ENCODE data around the gene LGALS12.

Gene LGALS12, protein sequence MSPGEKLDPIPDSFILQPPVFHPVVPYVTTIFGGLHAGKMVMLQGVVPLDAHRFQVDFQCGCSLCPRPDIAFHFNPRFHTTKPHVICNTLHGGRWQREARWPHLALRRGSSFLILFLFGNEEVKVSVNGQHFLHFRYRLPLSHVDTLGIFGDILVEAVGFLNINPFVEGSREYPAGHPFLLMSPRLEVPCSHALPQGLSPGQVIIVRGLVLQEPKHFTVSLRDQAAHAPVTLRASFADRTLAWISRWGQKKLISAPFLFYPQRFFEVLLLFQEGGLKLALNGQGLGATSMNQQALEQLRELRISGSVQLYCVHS

DNA sequence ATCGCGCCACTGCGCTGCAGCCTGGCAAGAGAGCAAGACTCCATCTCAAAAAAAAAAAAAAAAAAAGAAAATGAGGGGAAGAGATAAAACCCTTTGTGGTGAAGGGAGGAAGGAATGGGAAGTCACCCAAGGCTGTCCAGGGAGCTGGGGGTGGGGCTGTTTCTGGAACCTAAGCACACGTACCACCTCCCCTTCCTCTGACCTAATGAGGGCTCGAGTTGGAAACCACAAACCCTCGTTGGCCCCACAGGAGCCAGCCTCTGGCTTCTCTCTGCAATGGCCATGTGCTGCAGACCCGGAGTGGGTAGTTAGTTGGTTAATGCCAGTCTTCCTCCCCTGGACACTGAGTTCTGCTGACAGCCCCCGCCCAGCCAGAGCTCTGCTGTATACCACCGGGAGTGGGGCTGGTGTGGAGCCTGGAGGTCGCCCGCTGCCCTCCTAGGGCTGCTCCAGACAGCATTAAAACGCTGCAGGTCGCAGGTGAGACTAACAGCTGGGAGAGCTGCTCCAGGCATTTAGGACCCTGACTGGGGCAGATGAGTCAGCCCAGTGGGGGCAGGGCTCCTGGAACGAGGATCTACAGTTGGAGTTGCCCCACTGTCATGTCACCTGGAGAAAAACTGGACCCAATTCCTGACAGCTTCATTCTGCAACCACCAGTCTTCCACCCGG, at the start of gene LGALS12:
LGALS12 (plus strand) TSS at position 228 of the 672 bp plus-strand sequence; CDS start at position 603, 375 bp downstream.
- no peak for TF ChIP-seq Cebpa-rat (IDR thresholded peaks at IDR 0.05)
- peaks cover 0 to 15% (median 0%) of the 10 kb centered on the region in 11 experiments; a peak in 3 of 22 replicates for H4K20me1 ChIP-seq
- no peaks in the 10 kb centered on the region for H3K36me3 ChIP-seq
- H3K27me3 ChIP-seq: peaks cover 0 to 6% (median 0%) of the 10 kb centered on the region in 11 experiments; a peak in 1 of 22 replicates
- peaks cover 65 to 79% (median 71%) of the 10 kb centered on the region in 10 experiments for H3K4me1 ChIP-seq
- peak within 1 kb of the TSS in 8 of 11 experiments; percentile 8 to 70 (median 43); a peak in 14 of 22 replicates for H3K27ac ChIP-seq
- peak within 1 kb of the TSS; percentile 82 to 96 (median 88) for H3K4me2 ChIP-seq
- H3K4me3 ChIP-seq: peak within 1 kb of the TSS in 8 of 10 experiments; percentile 9 to 47 (median 33); a peak in 11 of 20 replicates
- peak within 1 kb of the TSS in 8 of 11 experiments; percentile 0 to 51 (median 25); a peak in 9 of 22 replicates for H3K9ac ChIP-seq
- H3K9me3 ChIP-seq (replicated peaks in 1 of 11): peaks cover 4 to 14% (median 11%) of the 10 kb centered on the region in 11 experiments

DNA sequence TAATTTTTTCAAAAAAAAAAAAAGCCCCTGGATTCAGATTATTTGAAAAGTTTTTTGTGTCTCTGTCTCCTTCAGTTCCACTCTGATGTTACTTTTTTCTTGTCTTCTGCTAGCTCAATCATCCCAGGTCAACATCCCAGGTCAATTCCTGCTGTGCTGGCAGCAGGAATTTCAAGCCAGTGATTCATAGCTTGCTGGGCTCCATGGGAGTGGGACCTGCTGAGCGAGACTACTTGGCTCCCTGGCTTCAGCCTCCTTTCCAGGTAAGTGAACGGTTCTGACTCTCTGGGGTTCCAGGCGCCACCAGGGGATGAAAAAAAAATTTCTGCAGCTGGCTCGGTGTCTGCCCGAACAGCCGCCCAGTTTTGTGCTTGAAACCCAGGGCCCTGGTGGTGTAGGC, 46.3 kb upstream of the LGALS12 start:
- no peaks in the 10 kb centered on the region for H4K20me1 ChIP-seq
- no peak overlapping the region for H3K4me3 ChIP-seq
- no peaks in the 10 kb centered on the region for H3K9me3 ChIP-seq (replicated peaks in 1 of 11)
- H3K4me2 ChIP-seq: no peak overlapping the region
- TF ChIP-seq Cebpa-rat (IDR thresholded peaks at IDR 0.05): no peak
- no peak overlapping the region for H3K27ac ChIP-seq
- no peak overlapping the region for H3K9ac ChIP-seq
- no peaks in the 10 kb centered on the region for H3K36me3 ChIP-seq
- H3K27me3 ChIP-seq: no peaks in the 10 kb centered on the region
- peaks cover 0 to 4% (median 0%) of the 10 kb centered on the region in 10 experiments; a peak in 1 of 20 replicates for H3K4me1 ChIP-seq

DNA sequence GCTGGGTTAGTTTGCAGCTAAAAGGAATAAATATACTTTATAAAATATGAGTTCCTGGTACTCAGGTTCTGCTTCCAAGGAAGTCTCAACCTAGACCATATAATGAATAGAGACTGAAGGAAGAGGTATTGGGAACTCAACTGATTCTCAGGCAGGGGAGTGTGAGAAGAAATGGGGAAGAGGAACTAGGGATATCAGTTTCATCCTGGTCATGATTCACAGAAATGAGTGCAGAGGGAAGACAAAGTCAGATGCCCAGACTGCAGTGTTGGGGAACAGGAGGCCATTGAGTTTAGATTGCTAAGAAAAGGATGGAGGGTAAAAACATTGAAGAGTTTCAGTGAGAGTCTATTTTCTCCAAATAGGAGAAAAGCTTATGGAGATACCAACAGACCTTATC, 43.7 kb upstream of the LGALS12 start:
- Histone ChIP-seq H3K27me3 (no peaks in the 10 kb centered on the region), H3K4me1 (peaks cover 0 to 4% (median 0%) of the 10 kb centered on the region in 10 experiments; a peak in 1 of 20 replicates), H4K20me1 (no peaks in the 10 kb centered on the region), H3K4me2 (peak overlapping the region in 1 of 11 experiments; percentile 7; a peak in 1 of 22 replicates), H3K36me3 (no peaks in the 10 kb centered on the region), H3K9ac (no peak overlapping the region), H3K27ac (no peak overlapping the region), H3K4me3 (no peak overlapping the region), H3K9me3 (replicated peaks in 1 of 11) (peaks cover 0 to 6% (median 0%) of the 10 kb centered on the region in 11 experiments; a peak in 4 of 22 replicates)
- TF ChIP-seq Cebpa-rat (IDR thresholded peaks at IDR 0.05): no peak

DNA sequence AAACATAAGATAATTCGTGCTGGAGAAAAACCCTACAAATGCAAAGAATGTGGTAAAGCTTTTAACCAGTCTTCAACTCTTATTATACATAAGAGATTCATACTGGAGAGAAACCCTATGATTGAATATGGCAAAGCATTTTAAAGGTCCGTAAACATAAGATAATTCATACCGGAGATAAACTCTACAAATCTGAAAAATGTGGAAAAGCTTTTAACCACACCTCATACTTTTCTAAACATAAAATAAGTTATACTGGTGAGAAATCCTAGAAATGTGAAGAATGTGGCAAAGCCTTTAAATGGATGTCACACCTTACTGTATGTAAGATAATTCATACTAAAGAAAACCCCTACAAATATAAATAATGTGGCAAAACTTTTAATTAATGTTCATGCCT, 35.6 kb upstream of the LGALS12 start:
- no peaks in the 10 kb centered on the region for H3K36me3 ChIP-seq
- H3K9me3 ChIP-seq (replicated peaks in 1 of 11): peaks cover 19 to 63% (median 37%) of the 10 kb centered on the region in 11 experiments

DNA sequence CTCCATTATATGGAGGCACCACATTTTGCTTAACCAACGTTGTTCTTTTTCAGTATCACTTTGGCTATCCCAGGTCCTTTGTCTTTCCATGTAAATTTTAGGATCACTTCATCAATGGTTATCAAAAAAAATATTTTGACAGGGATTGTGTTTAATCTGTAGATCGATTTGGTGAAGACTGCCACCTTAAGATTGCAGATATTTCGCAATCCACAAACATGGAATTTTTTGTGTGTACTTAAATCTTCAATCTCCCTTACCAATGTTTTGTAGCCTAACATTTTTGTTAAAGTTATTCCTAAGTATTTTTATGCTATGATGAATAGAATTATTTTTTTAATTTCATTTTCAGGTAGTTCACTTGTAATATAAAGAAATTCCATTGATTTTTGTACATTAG, 33.5 kb upstream of the LGALS12 start:
- no peak overlapping the region for H3K9ac ChIP-seq
- no peak overlapping the region for H3K4me3 ChIP-seq
- H3K36me3 ChIP-seq: no peaks in the 10 kb centered on the region
- H3K9me3 ChIP-seq (replicated peaks in 1 of 11): peaks cover 31 to 77% (median 53%) of the 10 kb centered on the region in 11 experiments
- TF ChIP-seq Cebpa-rat (IDR thresholded peaks at IDR 0.05): peak in 6 of 11 experiments; percentile 37 to 88 (median 47); a peak in 7 of 22 replicates
- no peak overlapping the region for H3K4me2 ChIP-seq
- H3K4me1 ChIP-seq: no peaks in the 10 kb centered on the region
- H3K27me3 ChIP-seq: no peaks in the 10 kb centered on the region
- no peak overlapping the region for H3K27ac ChIP-seq
- no peaks in the 10 kb centered on the region for H4K20me1 ChIP-seq

More for the DNA sequence above, 35.6 kb upstream of the LGALS12 start:
- H3K27ac ChIP-seq: no peak overlapping the region
- TF ChIP-seq Cebpa-rat (IDR thresholded peaks at IDR 0.05): no peak
- H4K20me1 ChIP-seq: no peaks in the 10 kb centered on the region
- H3K27me3 ChIP-seq: no peaks in the 10 kb centered on the region
- no peak overlapping the region for H3K9ac ChIP-seq
- H3K4me2 ChIP-seq: no peak overlapping the region
- H3K4me1 ChIP-seq: no peaks in the 10 kb centered on the region
- no peak overlapping the region for H3K4me3 ChIP-seq

DNA sequence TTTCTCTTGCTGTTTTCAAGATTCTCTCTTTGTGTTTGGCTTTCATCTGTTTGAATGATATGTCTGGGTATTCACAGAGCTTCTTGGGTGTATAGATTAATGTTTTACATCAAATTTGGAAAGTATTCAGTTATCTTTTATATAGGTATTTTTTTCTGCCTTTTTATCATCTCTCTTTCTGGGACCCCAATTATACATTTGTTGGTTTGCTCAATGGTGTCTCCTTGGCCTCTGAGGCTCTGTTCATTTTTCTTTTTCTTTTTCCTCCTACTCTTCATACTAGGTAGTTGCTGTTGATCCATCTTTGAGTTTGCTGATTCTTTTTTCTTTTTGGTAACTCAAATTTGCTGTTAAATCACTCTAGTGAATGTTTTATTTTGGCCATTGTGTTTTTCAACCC, 29.3 kb upstream of the LGALS12 start:
- Histone ChIP-seq H4K20me1 (no peaks in the 10 kb centered on the region), H3K4me3 (no peak overlapping the region), H3K27me3 (no peaks in the 10 kb centered on the region), H3K9ac (no peak overlapping the region), H3K4me1 (no peaks in the 10 kb centered on the region), H3K36me3 (no peaks in the 10 kb centered on the region), H3K4me2 (no peak overlapping the region), H3K9me3 (replicated peaks in 1 of 11) (peaks cover 20 to 37% (median 24%) of the 10 kb centered on the region in 11 experiments), H3K27ac (no peak overlapping the region)
- TF ChIP-seq Cebpa-rat (IDR thresholded peaks at IDR 0.05): no peak

DNA sequence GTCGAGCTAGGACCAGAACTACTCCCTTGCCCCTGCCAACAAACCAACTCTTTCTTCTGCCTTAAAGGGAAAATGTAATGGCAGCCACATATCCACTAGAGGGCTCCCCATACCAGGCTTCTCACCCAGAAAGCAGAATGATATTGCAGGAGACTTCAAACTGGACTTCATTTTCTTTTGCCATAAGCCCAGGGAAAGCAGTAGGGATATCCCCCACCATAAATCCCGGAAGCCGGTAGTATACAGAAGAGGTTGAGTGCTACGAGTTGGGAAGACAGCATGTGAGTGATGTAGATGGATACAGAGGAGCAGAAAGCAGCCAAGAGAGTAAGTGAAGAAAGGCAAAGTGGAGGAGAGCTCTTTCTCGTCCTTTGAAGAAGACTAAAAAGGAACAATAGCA, 27.0 kb upstream of the LGALS12 start:
- no peaks in the 10 kb centered on the region for H3K4me1 ChIP-seq
- no peaks in the 10 kb centered on the region for H3K27me3 ChIP-seq
- H3K9me3 ChIP-seq (replicated peaks in 1 of 11): peaks cover 15 to 26% (median 17%) of the 10 kb centered on the region in 11 experiments
- TF ChIP-seq Cebpa-rat (IDR thresholded peaks at IDR 0.05): no peak
- H3K4me2 ChIP-seq: no peak overlapping the region
- H3K36me3 ChIP-seq: no peaks in the 10 kb centered on the region
- no peak overlapping the region for H3K4me3 ChIP-seq
- no peaks in the 10 kb centered on the region for H4K20me1 ChIP-seq
- H3K9ac ChIP-seq: no peak overlapping the region
- no peak overlapping the region for H3K27ac ChIP-seq

DNA sequence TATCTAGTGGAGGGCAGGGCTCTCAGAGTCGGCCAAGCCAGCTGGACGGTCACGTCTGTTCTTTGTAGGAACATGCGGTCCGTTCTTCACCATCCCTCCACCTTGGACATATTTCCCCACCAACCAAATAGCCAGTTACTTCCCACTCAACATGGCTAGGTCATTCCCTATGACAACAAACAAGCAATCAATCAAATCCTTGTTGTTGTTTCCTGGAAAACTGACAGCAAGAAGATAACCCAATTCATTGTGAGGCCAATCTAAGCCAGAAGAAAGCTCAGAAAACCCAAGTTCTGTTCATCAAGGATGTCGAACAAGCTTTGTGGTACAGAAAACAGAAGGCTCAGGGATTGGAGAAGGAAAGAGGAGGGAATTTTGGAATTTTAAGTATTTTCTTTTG, 25.8 kb upstream of the LGALS12 start:
- H3K4me2 ChIP-seq: no peak overlapping the region
- no peak overlapping the region for H3K27ac ChIP-seq
- no peak overlapping the region for H3K9ac ChIP-seq
- H3K27me3 ChIP-seq: no peaks in the 10 kb centered on the region
- H3K9me3 ChIP-seq (replicated peaks in 1 of 11): peaks cover 22 to 37% (median 28%) of the 10 kb centered on the region in 11 experiments
- TF ChIP-seq Cebpa-rat (IDR thresholded peaks at IDR 0.05): no peak
- no peak overlapping the region for H3K4me3 ChIP-seq
- H3K4me1 ChIP-seq: no peaks in the 10 kb centered on the region
- H4K20me1 ChIP-seq: no peaks in the 10 kb centered on the region
- H3K36me3 ChIP-seq: no peaks in the 10 kb centered on the region

DNA sequence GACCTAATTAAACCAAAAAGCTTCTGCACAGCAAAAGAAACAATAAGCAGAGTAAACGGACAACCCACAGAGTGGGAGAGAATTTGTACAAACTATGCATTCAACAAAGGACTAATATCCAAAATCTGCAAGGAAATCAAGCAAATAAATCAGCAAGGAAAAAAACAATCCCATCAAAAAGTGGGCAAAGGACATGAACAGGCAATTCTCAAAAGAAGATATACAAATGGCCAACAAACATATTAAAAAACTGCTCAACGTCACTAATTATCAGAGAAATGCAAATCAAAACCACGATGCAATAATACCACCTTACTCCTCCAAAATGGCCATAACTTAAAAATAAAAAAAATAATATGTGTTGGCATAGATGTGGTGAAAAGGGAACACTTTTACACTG, 20.1 kb upstream of the LGALS12 start:
- H3K9me3 ChIP-seq (replicated peaks in 1 of 11): peaks cover 28 to 43% (median 34%) of the 10 kb centered on the region in 11 experiments
- no peak overlapping the region for H3K4me3 ChIP-seq
- no peak for TF ChIP-seq Cebpa-rat (IDR thresholded peaks at IDR 0.05)
- no peaks in the 10 kb centered on the region for H4K20me1 ChIP-seq
- no peak overlapping the region for H3K27ac ChIP-seq
- no peak overlapping the region for H3K4me2 ChIP-seq
- H3K4me1 ChIP-seq: 0 out of 20 replicates have a peak, but pooled peaks cover 0 to 5% (median 0%) of the 10 kb centered on the region in 10 experiments
- H3K9ac ChIP-seq: no peak overlapping the region
- no peaks in the 10 kb centered on the region for H3K27me3 ChIP-seq
- no peaks in the 10 kb centered on the region; a peak in 1 of 22 replicates for H3K36me3 ChIP-seq
